Activated naive CD4-positive, alpha-beta T cell treated with anti-CD3 and anti-CD28 coated beads, Interleukin-2, amount 10 ng/mL, durations not matched to agents 7 days and 5 days (primary cell): ENCODE data around the gene AFAP1.
A peak's percentile ranks its signal among the peaks of the same experiment; 100 is the strongest.

Experiments used
- CTCF ChIA-PET: fragments of 350-600 bp; sonication (Branson Sonifier 250); formaldehyde crosslinking; loops from one replicate; lab custom pipeline; 2021; ENCODE audit warnings: antibody characterized with exemption; lab: Charles Lee
- DNase-seq: peaks from one replicate; pipeline ENCODE4 v3.0.0-alpha.2; 2020
- H3K27ac Mint-ChIP-seq: one replicate; pipeline ENCODE4 v1.8.0; 2021; ENCODE audit warnings: mild to moderate bottlenecking, moderate library complexity, mixed read lengths
- H3K27me3 Mint-ChIP-seq: one replicate; pipeline ENCODE4 v1.8.0; 2021; ENCODE audit warnings: mild to moderate bottlenecking, mixed read lengths
- H3K36me3 Mint-ChIP-seq: one replicate; pipeline ENCODE4 v1.8.0; 2021; ENCODE audit warnings: mixed read lengths
- H3K4me1 Mint-ChIP-seq: one replicate; pipeline ENCODE4 v1.8.0; 2021; ENCODE audit warnings: mixed read lengths
- H3K4me3 Mint-ChIP-seq: one replicate; pipeline ENCODE4 v1.8.0; 2021; ENCODE audit warnings: mild to moderate bottlenecking, moderate library complexity, mixed read lengths
- H3K9me3 Mint-ChIP-seq: one replicate; pipeline ENCODE4 v1.8.0; 2021; ENCODE audit warnings: mixed read lengths

Gene AFAP1

DNA sequence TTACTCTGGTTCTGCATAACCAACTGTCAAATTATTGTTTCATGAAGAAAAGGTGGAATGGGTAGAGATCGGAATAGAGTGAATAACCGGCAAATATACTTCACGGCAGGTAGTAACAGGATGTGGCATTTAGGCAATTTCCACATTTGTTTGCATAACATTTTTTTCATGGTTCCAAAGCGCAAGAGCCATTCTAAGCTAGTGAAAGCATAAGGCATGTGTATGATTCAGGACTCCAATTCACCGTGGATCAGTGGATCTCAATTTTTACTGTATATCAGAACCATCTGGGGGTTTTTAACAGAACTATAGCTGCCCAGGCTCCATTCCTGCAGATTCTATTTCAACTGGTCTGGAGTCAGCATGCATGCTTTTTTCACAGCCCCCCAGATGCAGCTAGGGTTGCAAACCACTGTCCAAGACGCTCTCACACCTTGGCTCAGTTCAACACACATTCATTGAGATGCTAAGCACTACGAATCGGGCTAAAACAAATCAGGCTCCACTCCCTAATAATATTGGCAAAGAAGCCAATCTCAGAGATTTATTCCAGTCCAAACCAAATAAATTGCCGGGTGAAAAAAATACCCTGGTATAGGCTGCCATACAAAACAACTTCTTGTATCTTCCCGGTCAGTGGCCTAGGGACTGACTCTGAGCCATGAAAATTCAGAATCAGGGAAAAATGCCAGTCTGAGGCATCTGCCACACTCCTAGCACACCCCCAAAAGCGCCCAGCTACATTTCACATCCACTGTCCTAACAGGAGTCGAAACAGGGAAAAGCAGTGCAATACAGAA is 30.0 kb downstream of the AFAP1 start:
- DNase-seq = no peak
- Mint-ChIP-seq H3K27me3 (no peaks in the 10 kb centered on the region), H3K36me3 (no peaks in the 10 kb centered on the region), H3K4me1 (peaks cover 16% of the 10 kb centered on the region), H3K4me3 (no peak overlapping the region), H3K9me3 (no peaks in the 10 kb centered on the region), H3K27ac (no peak overlapping the region)
- CTCF ChIA-PET = interaction anchor here (0.7 to 1.5 kb wide), 3 partner anchors 26 to 190 kb away, joined by 3 to 6 read pairs (median 3); no protein-coding TSS in a partner anchor

DNA sequence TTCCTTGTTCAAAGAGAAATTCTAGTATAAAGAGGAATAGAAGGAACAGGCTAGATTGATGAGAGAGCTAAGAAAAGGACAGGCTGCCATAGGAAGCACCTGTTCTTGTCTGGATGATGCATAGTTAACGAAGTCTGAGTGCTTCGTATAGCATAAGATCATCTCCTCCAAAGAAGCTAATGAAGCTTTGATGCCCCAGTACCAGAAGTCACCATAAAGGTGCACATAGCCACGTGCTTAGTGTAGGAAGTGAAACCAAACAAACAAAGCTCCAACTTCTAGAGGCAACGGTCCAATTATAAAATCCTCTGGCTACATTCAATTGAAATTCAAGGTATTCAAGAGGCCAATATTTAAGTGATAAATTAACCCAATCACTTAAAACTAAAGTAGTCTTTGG is 31.0 kb downstream of the AFAP1 start:
- DNase-seq = no peak
- no peaks in the 10 kb centered on the region for H3K9me3 Mint-ChIP-seq
- H3K36me3 Mint-ChIP-seq = no peaks in the 10 kb centered on the region
- CTCF ChIA-PET = interaction anchor here (0.7 to 1.5 kb wide), 4 partner anchors 27 to 189 kb away, joined by 3 to 6 read pairs (median 3); no protein-coding TSS in a partner anchor
- H3K27me3 Mint-ChIP-seq = no peaks in the 10 kb centered on the region
- H3K4me3 Mint-ChIP-seq = no peak overlapping the region
- H3K4me1 Mint-ChIP-seq = peaks cover 16% of the 10 kb centered on the region
- H3K27ac Mint-ChIP-seq = no peak overlapping the region

GRCh38 chr4:7907142-7907541 is 32.5 kb downstream of the AFAP1 start:
- Mint-ChIP-seq H3K27me3 (no peaks in the 10 kb centered on the region), H3K4me1 (peaks cover 26% of the 10 kb centered on the region), H3K36me3 (no peaks in the 10 kb centered on the region), H3K27ac (no peak overlapping the region), H3K4me3 (no peak overlapping the region), H3K9me3 (no peaks in the 10 kb centered on the region)
- CTCF ChIA-PET = interaction anchor here (0.9 kb wide), 1 partner anchor 30 kb away, joined by 3 read pairs; no protein-coding TSS in a partner anchor
- no peak for DNase-seq

- CTCF ChIA-PET = interaction anchor here (0.9 to 1.0 kb wide), 2 partner anchors 9 to 29 kb away, joined by 3 read pairs; no protein-coding TSS in a partner anchor
- H3K27ac Mint-ChIP-seq = no peak overlapping the region
Observed at GRCh38 chr4:7906171-7906701, 33.4 kb downstream of the AFAP1 start.

GRCh38 chr4:7904952-7905915 is 34.4 kb downstream of the AFAP1 start:
- Mint-ChIP-seq H3K27me3 (no peaks in the 10 kb centered on the region), H3K27ac (no peak overlapping the region), H3K36me3 (no peaks in the 10 kb centered on the region), H3K9me3 (no peaks in the 10 kb centered on the region), H3K4me1 (peaks cover 32% of the 10 kb centered on the region), H3K4me3 (no peak overlapping the region)
- DNase-seq = no peak
- CTCF ChIA-PET = no interaction called here

More at GRCh38 chr4:7906171-7906701, 33.4 kb downstream of the AFAP1 start:
- no peak for DNase-seq
- H3K27me3 Mint-ChIP-seq = no peaks in the 10 kb centered on the region
- H3K9me3 Mint-ChIP-seq = no peaks in the 10 kb centered on the region
- no peaks in the 10 kb centered on the region for H3K36me3 Mint-ChIP-seq
- no peak overlapping the region for H3K4me3 Mint-ChIP-seq
- peaks cover 28% of the 10 kb centered on the region for H3K4me1 Mint-ChIP-seq

GRCh38 chr4:7903791-7904516 is 35.7 kb downstream of the AFAP1 start:
- Mint-ChIP-seq H3K4me3 (no peak overlapping the region), H3K9me3 (no peaks in the 10 kb centered on the region), H3K27me3 (no peaks in the 10 kb centered on the region), H3K4me1 (peaks cover 21% of the 10 kb centered on the region), H3K27ac (no peak overlapping the region), H3K36me3 (no peaks in the 10 kb centered on the region)
- CTCF ChIA-PET = no interaction called here
- DNase-seq = no peak

- H3K9me3 Mint-ChIP-seq = no peaks in the 10 kb centered on the region
- no peaks in the 10 kb centered on the region for H3K27me3 Mint-ChIP-seq
- peaks cover under 1% of the 10 kb centered on the region for H3K36me3 Mint-ChIP-seq
- CTCF ChIA-PET = interaction anchor here (0.8 to 1.5 kb wide), 4 partner anchors 25 to 98 kb away, joined by 3 to 4 read pairs (median 4); no protein-coding TSS in a partner anchor
- no peak overlapping the region for H3K4me3 Mint-ChIP-seq
- no peak overlapping the region for H3K27ac Mint-ChIP-seq
- no peak for DNase-seq
- H3K4me1 Mint-ChIP-seq = peaks cover 16% of the 10 kb centered on the region
Observed at GRCh38 chr4:7902826-7903225, 36.8 kb downstream of the AFAP1 start.

DNA sequence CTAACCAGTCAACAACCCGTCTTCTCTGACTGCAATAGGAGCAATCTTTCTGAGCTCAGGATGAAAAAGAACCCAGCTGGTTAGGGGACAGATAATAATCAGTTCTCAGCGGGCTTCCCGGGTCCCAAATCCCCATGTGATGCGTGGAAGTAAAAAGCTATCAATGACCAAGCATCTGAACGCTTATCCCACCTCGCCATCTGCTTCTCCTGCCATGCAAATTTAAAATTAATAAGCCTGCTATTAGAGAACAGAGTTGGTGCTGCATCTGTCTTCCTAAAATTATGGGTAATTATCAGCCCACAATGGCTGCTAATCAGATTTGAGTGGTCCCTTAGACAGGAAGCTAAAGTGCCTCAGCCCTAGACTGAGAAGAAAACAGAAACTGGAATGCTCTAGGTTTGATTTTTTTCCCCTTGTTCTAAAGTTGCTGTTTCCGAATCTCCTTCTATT is 37.5 kb downstream of the AFAP1 start:
- CTCF ChIA-PET = interaction anchor here (0.8 to 1.5 kb wide), 4 partner anchors 25 to 97 kb away, joined by 3 to 4 read pairs (median 4); no protein-coding TSS in a partner anchor
- no peak overlapping the region for H3K4me3 Mint-ChIP-seq

GRCh38 chr4:7901311-7901885 is 38.3 kb downstream of the AFAP1 start:
- Mint-ChIP-seq H3K9me3 (no peaks in the 10 kb centered on the region), H3K4me1 (peaks cover 16% of the 10 kb centered on the region), H3K27ac (peak overlapping the region; percentile 20), H3K36me3 (peaks cover 2% of the 10 kb centered on the region), H3K4me3 (no peak overlapping the region), H3K27me3 (no peaks in the 10 kb centered on the region)
- CTCF ChIA-PET = no interaction called here
- no peak for DNase-seq

More for the DNA sequence above, 37.5 kb downstream of the AFAP1 start:
- Mint-ChIP-seq H3K4me1 (peaks cover 16% of the 10 kb centered on the region), H3K36me3 (peaks cover 2% of the 10 kb centered on the region), H3K9me3 (no peaks in the 10 kb centered on the region), H3K27ac (no peak overlapping the region), H3K27me3 (no peaks in the 10 kb centered on the region)
- no peak for DNase-seq

DNA sequence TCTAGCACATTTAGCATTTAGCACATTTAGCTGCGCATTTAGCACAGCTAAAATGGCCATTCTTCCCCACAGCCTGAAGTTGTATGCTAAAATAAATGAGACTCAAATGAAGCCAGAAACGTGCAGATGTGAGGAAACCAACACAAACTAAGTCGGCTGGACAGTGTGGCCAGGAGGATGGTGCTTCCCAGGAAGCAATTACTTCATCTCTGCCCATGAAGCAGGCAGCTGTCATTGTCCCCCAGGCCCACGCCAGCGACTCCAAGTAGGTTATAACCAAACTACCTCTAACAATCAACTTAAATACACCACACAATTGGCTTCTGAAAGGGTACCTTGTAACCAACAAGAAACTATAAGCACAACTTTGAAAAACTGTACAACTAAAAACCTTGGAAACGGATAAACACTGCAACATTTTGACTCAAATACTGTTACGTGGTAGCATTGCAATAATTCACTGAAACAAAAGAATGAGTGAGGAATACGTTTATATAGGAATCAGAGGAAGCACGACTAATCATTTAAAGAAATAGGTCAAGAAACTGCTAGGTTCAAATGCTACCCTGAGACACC is 39.2 kb downstream of the AFAP1 start:
- H3K36me3 Mint-ChIP-seq = peaks cover 2% of the 10 kb centered on the region
- peaks cover 16% of the 10 kb centered on the region for H3K4me1 Mint-ChIP-seq
- DNase-seq = no peak
- H3K27me3 Mint-ChIP-seq = no peaks in the 10 kb centered on the region
- CTCF ChIA-PET = no interaction called here
- H3K27ac Mint-ChIP-seq = no peak overlapping the region
- no peak overlapping the region for H3K4me3 Mint-ChIP-seq
- H3K9me3 Mint-ChIP-seq = no peaks in the 10 kb centered on the region

DNA sequence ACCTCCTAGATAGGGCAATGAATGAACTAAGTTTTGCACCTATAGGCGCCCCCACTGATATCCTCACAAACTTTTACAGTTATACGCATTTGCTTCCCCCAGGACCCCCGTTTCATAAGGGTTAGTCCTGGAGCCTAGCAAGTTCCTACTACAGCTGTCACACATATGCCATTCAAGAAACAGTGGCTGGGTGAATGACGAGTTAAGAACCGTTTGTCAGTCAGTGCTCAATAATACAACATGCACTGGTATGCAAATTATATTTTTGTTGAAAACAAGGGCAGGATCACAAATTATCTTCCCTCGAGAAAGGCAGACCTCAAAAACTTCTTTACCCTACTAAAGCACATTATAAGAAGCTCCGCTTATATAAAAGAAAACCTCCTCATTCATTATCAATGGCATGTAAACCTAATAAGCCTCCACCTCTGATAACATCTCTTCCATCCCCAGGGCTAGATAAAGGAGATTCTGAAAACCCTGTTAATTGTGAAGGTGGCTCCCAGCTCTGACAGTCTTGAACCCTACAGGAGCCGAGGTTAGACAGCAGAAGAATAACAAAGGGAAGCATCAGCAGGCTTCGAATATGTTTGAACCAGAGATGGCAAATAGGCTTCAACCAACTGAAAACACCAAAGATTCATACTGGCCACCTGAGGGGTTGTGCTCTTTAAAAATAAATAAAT is 40.3 kb downstream of the AFAP1 start:
- peaks cover 2% of the 10 kb centered on the region for H3K36me3 Mint-ChIP-seq
- H3K27ac Mint-ChIP-seq = no peak overlapping the region
- no peak for DNase-seq
- H3K4me3 Mint-ChIP-seq = no peak overlapping the region
- H3K9me3 Mint-ChIP-seq = no peaks in the 10 kb centered on the region
- no peaks in the 10 kb centered on the region for H3K27me3 Mint-ChIP-seq
- H3K4me1 Mint-ChIP-seq = peaks cover 16% of the 10 kb centered on the region
- CTCF ChIA-PET = no interaction called here

DNA sequence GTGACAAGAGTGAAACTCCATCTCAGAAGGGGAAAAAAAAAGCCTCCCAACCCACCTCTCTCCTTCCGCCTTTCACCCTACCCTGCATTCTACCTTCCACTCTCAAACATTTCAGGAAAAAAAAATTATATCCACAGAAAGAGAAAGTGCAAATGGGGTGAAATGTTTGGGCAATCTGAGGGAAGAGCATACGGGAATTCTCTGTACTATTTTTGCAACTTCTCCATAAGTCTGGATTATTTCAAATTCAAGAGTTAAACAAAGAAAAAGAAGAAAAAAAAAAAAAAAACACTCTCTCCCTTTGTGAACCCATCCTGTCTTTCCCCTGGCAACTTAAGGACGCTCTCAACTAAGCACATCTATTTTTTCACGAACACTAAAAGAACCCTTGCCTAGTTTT is 41.3 kb downstream of the AFAP1 start:
- H3K4me1 Mint-ChIP-seq = peaks cover 16% of the 10 kb centered on the region
- H3K27ac Mint-ChIP-seq = no peak overlapping the region
- no peak overlapping the region for H3K4me3 Mint-ChIP-seq
- H3K36me3 Mint-ChIP-seq = peaks cover 2% of the 10 kb centered on the region
- CTCF ChIA-PET = no interaction called here
- no peak for DNase-seq
- no peaks in the 10 kb centered on the region for H3K9me3 Mint-ChIP-seq
- H3K27me3 Mint-ChIP-seq = no peaks in the 10 kb centered on the region
